ENCODE results near the gene LCN10. TPM values are rescaled to one million over a fixed set of nuclear protein-coding genes. Genes with fewer than 3 reads are reported as not detected.
"Not testable (repeated sequence)": the region's sequence is repeated elsewhere in the genome, so short reads cannot be mapped to it uniquely, and the experiment has no call there.

The LCN10 gene
- total RNA-seq, 2 donors from 2014 or later, result 0.91 to 1.1 TPM

DNA sequence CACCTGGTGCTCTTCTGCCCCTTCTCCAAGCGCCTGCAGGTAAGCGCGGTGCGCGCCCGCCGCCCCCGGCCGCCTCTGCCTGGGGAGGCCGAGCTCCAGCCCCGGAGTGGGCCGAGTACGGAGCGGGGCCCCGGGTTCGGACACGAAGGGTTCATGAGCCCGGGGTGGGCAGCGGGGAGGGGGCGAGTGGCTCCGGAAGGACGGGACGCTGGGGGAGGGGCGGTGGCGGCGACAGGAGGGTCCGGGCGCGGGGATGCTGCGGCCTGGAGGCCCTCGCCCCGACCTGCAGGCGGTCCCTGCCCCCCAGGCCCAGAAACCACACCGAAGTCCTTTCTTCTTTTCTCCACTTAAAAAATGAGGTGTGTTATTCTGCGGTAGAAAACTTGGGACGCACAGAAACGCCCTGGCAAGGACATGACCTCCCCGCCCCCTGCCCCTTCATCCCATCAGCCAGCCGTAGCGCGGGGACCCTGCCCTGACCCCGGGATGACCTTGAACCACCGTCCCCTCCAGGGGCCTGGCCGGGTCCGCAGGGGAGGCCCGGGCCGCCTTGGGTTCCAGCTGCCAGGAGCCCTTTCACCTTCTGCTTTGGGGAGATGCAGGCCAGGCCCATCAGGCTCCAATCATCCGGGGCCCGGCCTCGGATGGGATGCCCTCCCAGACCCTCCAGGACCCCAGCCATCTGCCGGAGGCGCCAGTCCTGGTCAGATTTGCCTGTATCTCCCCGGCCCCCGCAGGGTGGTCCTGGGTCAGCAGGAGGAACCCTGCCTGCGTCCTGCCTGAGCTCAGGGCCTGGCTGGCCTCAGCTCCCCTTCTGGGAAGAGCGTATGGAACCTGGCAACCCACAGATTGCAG, 29.8 kb downstream of the LCN10 start:
- Histone ChIP-seq H3K9ac (ENCODE audit: extremely low read depth, low read length, poor library complexity, severe bottlenecking) (peak overlapping the region; percentile 44), H3K4me3 (ENCODE audit: low read length) (peak overlapping the region; percentile 79), H3K36me3 (ENCODE audit: control insufficient read depth, insufficient read depth, low read length) (no peaks in the 10 kb centered on the region), H3K27ac (ENCODE audit: low read depth, low read length) (no peak overlapping the region), H3K4me1 (ENCODE audit: control insufficient read depth, insufficient read depth, low read length) (no peaks in the 10 kb centered on the region), H3K27me3 (ENCODE audit: control insufficient read depth, insufficient read depth, low read length, poor library complexity, severe bottlenecking) (peaks cover 17% of the 10 kb centered on the region), H3K9me3 (ENCODE audit: control insufficient read depth, low read length) (no peaks in the 10 kb centered on the region)
- H3K36me3 Mint-ChIP-seq (ENCODE audit: low read depth), result peaks cover 5% of the 10 kb centered on the region
- peaks cover 2% of the 10 kb centered on the region for H3K4me1 Mint-ChIP-seq
- DNase-seq, result peak; percentile 68
- H3K4me3 Mint-ChIP-seq, result peak overlapping the region; percentile 58
- TF ChIP-seq, protein P1, sequence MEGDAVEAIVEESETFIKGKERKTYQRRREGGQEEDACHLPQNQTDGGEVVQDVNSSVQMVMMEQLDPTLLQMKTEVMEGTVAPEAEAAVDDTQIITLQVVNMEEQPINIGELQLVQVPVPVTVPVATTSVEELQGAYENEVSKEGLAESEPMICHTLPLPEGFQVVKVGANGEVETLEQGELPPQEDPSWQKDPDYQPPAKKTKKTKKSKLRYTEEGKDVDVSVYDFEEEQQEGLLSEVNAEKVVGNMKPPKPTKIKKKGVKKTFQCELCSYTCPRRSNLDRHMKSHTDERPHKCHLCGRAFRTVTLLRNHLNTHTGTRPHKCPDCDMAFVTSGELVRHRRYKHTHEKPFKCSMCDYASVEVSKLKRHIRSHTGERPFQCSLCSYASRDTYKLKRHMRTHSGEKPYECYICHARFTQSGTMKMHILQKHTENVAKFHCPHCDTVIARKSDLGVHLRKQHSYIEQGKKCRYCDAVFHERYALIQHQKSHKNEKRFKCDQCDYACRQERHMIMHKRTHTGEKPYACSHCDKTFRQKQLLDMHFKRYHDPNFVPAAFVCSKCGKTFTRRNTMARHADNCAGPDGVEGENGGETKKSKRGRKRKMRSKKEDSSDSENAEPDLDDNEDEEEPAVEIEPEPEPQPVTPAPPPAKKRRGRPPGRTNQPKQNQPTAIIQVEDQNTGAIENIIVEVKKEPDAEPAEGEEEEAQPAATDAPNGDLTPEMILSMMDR (conservative IDR thresholded peaks at IDR 0.05), result no peak
- H3K27me3 Mint-ChIP-seq (ENCODE audit: insufficient read depth), result peaks cover 10% of the 10 kb centered on the region
- no peak overlapping the region for H3K27ac Mint-ChIP-seq
- H3K9me3 Mint-ChIP-seq, result no peaks in the 10 kb centered on the region
- WGBS, 2 experiments (ENCODE audit: insufficient coverage in 1 of 2, insufficient read length in 1 of 2), result 10 to 17% methylated on average over 18 to 56 of the region's 56 CpGs

GRCh38 chr9:136711751-136712689, 30.7 kb downstream of the LCN10 start, which contains the start of gene DIPK1B:
Gene DIPK1B (plus strand): TSS chr9:136712572. CDS start chr9:136712666, 94 bp downstream.
- Mint-ChIP-seq H3K4me3 (peak within 1 kb of the TSS; percentile 58), H3K36me3 (ENCODE audit: low read depth) (peaks cover 5% of the 10 kb centered on the region), H3K4me1 (peaks cover 2% of the 10 kb centered on the region), H3K27me3 (ENCODE audit: insufficient read depth) (peaks cover 10% of the 10 kb centered on the region), H3K27ac (no peak within 1 kb of the TSS), H3K9me3 (no peaks in the 10 kb centered on the region)
- no peaks in the 10 kb centered on the region for H3K36me3 ChIP-seq (ENCODE audit: control insufficient read depth, insufficient read depth, low read length)
- H3K9me3 ChIP-seq (ENCODE audit: control insufficient read depth, low read length), result no peaks in the 10 kb centered on the region
- TF ChIP-seq, protein P1 (conservative IDR thresholded peaks at IDR 0.05), result peak; percentile 20
- peak; percentile 88 for DNase-seq
- H3K27me3 ChIP-seq (ENCODE audit: control insufficient read depth, insufficient read depth, low read length, poor library complexity, severe bottlenecking), result peaks cover 17% of the 10 kb centered on the region
- peak within 1 kb of the TSS; percentile 44 for H3K9ac ChIP-seq (ENCODE audit: extremely low read depth, low read length, poor library complexity, severe bottlenecking)
- WGBS, 2 experiments (ENCODE audit: insufficient coverage in 1 of 2, insufficient read length in 1 of 2), result 1 to 2% methylated on average over 38 to 119 of the region's 119 CpGs
- H3K27ac ChIP-seq (ENCODE audit: low read depth, low read length), result no peak within 1 kb of the TSS
- H3K4me3 ChIP-seq (ENCODE audit: low read length), result peak within 1 kb of the TSS; percentile 81
- no peaks in the 10 kb centered on the region for H3K4me1 ChIP-seq (ENCODE audit: control insufficient read depth, insufficient read depth, low read length)

GRCh38 chr9:136711219-136711648, 31.5 kb downstream of the LCN10 start:
- H3K27me3 ChIP-seq (ENCODE audit: control insufficient read depth, insufficient read depth, low read length, poor library complexity, severe bottlenecking), result peaks cover 17% of the 10 kb centered on the region
- H3K36me3 ChIP-seq (ENCODE audit: control insufficient read depth, insufficient read depth, low read length); H3K9me3 ChIP-seq (ENCODE audit: control insufficient read depth, low read length); H3K9ac ChIP-seq (ENCODE audit: extremely low read depth, low read length, poor library complexity, severe bottlenecking); H3K4me1 Mint-ChIP-seq; H3K36me3 Mint-ChIP-seq (ENCODE audit: low read depth); H3K27ac Mint-ChIP-seq; DNase-seq; H3K4me1 ChIP-seq (ENCODE audit: control insufficient read depth, insufficient read depth, low read length); H3K9me3 Mint-ChIP-seq; H3K27ac ChIP-seq (ENCODE audit: low read depth, low read length): not testable (repeated sequence)
- H3K27me3 Mint-ChIP-seq (ENCODE audit: insufficient read depth), result peaks cover 10% of the 10 kb centered on the region
- peak overlapping the region; percentile 55 for H3K4me3 Mint-ChIP-seq
- 93 to 96% methylated on average over 2 to 4 of the region's 4 CpGs for WGBS, 2 experiments (ENCODE audit: insufficient coverage in 1 of 2, insufficient read length in 1 of 2)
- peak overlapping the region; percentile 81 for H3K4me3 ChIP-seq (ENCODE audit: low read length)
